Astrocyte (in vitro differentiated cells and primary cell): ENCODE measurements around the gene CACNA1C.

Experiments
- EZH2 ChIP-seq: IDR thresholded peaks from 2 replicates; pipeline ENCODE4 v1.6.1; 2012; ENCODE audit warnings: mild to moderate bottlenecking, low read length, inconsistent platforms; ENCODE audit not compliant: insufficient read depth
- TF ChIP-seq, protein P1 (sequence below): IDR thresholded peaks from 2 replicates; pipeline ENCODE4 v1.5.1; 2011; ENCODE audit warnings: low read depth, mild to moderate bottlenecking, inconsistent platforms, low read length, moderate library complexity; ENCODE audit not compliant: insufficient read depth

- TF ChIP-seq, protein P1, sequence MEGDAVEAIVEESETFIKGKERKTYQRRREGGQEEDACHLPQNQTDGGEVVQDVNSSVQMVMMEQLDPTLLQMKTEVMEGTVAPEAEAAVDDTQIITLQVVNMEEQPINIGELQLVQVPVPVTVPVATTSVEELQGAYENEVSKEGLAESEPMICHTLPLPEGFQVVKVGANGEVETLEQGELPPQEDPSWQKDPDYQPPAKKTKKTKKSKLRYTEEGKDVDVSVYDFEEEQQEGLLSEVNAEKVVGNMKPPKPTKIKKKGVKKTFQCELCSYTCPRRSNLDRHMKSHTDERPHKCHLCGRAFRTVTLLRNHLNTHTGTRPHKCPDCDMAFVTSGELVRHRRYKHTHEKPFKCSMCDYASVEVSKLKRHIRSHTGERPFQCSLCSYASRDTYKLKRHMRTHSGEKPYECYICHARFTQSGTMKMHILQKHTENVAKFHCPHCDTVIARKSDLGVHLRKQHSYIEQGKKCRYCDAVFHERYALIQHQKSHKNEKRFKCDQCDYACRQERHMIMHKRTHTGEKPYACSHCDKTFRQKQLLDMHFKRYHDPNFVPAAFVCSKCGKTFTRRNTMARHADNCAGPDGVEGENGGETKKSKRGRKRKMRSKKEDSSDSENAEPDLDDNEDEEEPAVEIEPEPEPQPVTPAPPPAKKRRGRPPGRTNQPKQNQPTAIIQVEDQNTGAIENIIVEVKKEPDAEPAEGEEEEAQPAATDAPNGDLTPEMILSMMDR: no peak
- no peak for TF ChIP-seq EZH2
Measured at GRCh38 chr12:2411616-2412304, 359.0 kb downstream of the CACNA1C start.
